Measurements from ENCODE around the gene IGSF11. TPM values are rescaled to one million over a fixed set of nuclear protein-coding genes. Genes with fewer than 3 reads are reported as not detected.

Gene IGSF11
- total and polyA plus RNA-seq, 2 donors (not counting 1 experiment from before 2014, with no cell fraction given), result not detected

DNA sequence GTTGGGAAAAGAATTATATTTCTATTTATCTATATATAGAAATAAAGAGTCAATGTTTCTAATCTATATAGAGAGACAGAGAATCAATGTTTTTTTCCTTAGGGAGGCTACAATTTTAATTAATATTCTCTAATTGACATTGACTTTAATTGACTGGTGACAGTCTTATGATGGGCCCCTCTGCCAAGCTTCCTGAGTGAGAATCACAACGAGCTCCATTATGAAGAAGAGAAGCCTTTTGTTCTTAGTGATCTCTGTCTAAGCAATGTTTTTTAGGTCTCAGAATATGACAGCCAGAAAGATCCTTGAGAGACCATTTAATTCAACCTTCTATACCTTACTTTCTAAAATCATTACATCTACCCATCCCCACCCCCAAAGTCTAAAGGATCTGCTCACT lies 70.9 kb downstream of the IGSF11 start:
- H3K9me3 ChIP-seq (ENCODE audit: control extremely low read depth in 1 of 3, control insufficient read depth in 2 of 3, insufficient read depth in 1 of 3, low read length in 2 of 3), result no peaks in the 10 kb centered on the region
- no peaks in the 10 kb centered on the region for H3K4me1 Mint-ChIP-seq
- ATAC-seq (ENCODE audit: low read depth), result no peak
- no peak overlapping the region for H3K4me3 Mint-ChIP-seq
- no peak overlapping the region for H3K4me2 ChIP-seq (replicated peaks; ENCODE audit: low read depth, low read length, poor library complexity, severe bottlenecking)
- no peak overlapping the region for H3K9ac ChIP-seq (ENCODE audit: low read length)
- no peaks in the 10 kb centered on the region for H3K9me3 Mint-ChIP-seq (ENCODE audit: insufficient read depth)
- H3K79me2 ChIP-seq (ENCODE audit: control insufficient read depth, insufficient read depth, low read length), result no peaks in the 10 kb centered on the region
- H4K20me1 ChIP-seq (ENCODE audit: control insufficient read depth, insufficient read depth, low read length, poor library complexity, severe bottlenecking), result no peaks in the 10 kb centered on the region
- H3K27me3 ChIP-seq (replicated peaks in 1 of 4; ENCODE audit: control extremely low read depth in 1 of 4, control insufficient read depth in 3 of 4, insufficient read depth in 4 of 4, low read length in 3 of 4), result no peaks in the 10 kb centered on the region
- intact Hi-C loops (cut with micrococcal nuclease), result no loop called here
- no peak overlapping the region for H3K27ac Mint-ChIP-seq
- H2AFZ ChIP-seq (ENCODE audit: insufficient read depth, low read depth, low read length, poor library complexity, severe bottlenecking), result no peak overlapping the region
- no peak for DNase-seq
- H3K36me3 ChIP-seq (replicated peaks in 1 of 2; ENCODE audit: control extremely low read depth in 1 of 2, control insufficient read depth in 1 of 2, extremely low read depth in 1 of 2, insufficient read depth in 2 of 2, low read length in 1 of 2), result no peaks in the 10 kb centered on the region
- TF ChIP-seq, protein P1, sequence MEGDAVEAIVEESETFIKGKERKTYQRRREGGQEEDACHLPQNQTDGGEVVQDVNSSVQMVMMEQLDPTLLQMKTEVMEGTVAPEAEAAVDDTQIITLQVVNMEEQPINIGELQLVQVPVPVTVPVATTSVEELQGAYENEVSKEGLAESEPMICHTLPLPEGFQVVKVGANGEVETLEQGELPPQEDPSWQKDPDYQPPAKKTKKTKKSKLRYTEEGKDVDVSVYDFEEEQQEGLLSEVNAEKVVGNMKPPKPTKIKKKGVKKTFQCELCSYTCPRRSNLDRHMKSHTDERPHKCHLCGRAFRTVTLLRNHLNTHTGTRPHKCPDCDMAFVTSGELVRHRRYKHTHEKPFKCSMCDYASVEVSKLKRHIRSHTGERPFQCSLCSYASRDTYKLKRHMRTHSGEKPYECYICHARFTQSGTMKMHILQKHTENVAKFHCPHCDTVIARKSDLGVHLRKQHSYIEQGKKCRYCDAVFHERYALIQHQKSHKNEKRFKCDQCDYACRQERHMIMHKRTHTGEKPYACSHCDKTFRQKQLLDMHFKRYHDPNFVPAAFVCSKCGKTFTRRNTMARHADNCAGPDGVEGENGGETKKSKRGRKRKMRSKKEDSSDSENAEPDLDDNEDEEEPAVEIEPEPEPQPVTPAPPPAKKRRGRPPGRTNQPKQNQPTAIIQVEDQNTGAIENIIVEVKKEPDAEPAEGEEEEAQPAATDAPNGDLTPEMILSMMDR (IDR thresholded peaks at IDR 0.05), result no peak
- H3K27ac ChIP-seq (ENCODE audit: low read length in 2 of 2), result no peak overlapping the region
- WGBS (ENCODE audit: insufficient coverage), result no CpG with 5 or more reads among the region's 1 CpG
- no peak overlapping the region for H3K4me3 ChIP-seq (ENCODE audit: control extremely low read depth in 1 of 5, extremely low read depth in 1 of 5, insufficient read depth in 1 of 5, low read depth in 2 of 5, low read length in 4 of 5)
- CTCF ChIA-PET, result no interaction called here
- H3K4me1 ChIP-seq (ENCODE audit: control insufficient read depth in 2 of 2, insufficient read depth in 2 of 2, low read length in 2 of 2), result no peaks in the 10 kb centered on the region
- H3K27me3 Mint-ChIP-seq, result peaks cover 6% of the 10 kb centered on the region
- POLR2A ChIA-PET, result no interaction called here

DNA sequence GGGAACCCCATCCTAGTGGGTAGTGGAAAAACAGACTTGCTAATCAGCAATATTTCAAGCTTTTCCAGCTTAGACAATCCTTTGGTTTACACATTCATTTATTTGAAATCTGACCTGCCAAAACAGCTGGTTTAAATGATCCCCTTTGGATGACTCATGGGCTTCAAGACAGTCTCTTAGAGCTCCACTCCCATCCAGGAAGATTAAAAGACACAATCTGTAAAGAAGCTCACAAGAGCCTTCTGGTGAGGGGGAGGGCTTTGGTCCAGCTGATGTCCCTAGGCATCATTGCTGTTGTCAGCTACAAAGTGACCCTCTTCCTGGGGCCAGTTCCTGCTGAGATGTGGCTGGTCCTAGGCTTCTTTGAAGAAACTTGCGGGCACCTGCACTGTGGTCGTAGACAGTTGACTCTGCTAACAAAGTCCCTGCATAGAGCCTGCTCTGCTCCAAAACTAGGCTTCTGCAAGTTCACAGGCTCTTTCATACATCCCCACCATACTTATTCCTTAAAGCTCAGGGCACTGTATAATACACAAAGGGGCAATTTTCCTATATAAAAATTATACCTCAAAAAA lies 73.7 kb downstream of the IGSF11 start:
- H3K27me3 Mint-ChIP-seq, result peaks cover 11% of the 10 kb centered on the region
- Histone ChIP-seq H3K79me2 (ENCODE audit: control insufficient read depth, insufficient read depth, low read length) (no peaks in the 10 kb centered on the region), H4K20me1 (ENCODE audit: control insufficient read depth, insufficient read depth, low read length, poor library complexity, severe bottlenecking) (no peaks in the 10 kb centered on the region), H3K27ac (ENCODE audit: low read length in 2 of 2) (no peak overlapping the region), H3K36me3 (replicated peaks in 1 of 2; ENCODE audit: control extremely low read depth in 1 of 2, control insufficient read depth in 1 of 2, extremely low read depth in 1 of 2, insufficient read depth in 2 of 2, low read length in 1 of 2) (no peaks in the 10 kb centered on the region), H3K4me2 (replicated peaks; ENCODE audit: low read depth, low read length, poor library complexity, severe bottlenecking) (no peak overlapping the region), H3K27me3 (replicated peaks in 1 of 4; ENCODE audit: control extremely low read depth in 1 of 4, control insufficient read depth in 3 of 4, insufficient read depth in 4 of 4, low read length in 3 of 4) (no peaks in the 10 kb centered on the region), H3K4me1 (ENCODE audit: control insufficient read depth in 2 of 2, insufficient read depth in 2 of 2, low read length in 2 of 2) (no peaks in the 10 kb centered on the region), H3K9me3 (ENCODE audit: control extremely low read depth in 1 of 3, control insufficient read depth in 2 of 3, insufficient read depth in 1 of 3, low read length in 2 of 3) (no peaks in the 10 kb centered on the region), H3K4me3 (ENCODE audit: control extremely low read depth in 1 of 5, extremely low read depth in 1 of 5, insufficient read depth in 1 of 5, low read depth in 2 of 5, low read length in 4 of 5) (no peak overlapping the region), H2AFZ (ENCODE audit: insufficient read depth, low read depth, low read length, poor library complexity, severe bottlenecking) (no peak overlapping the region), H3K9ac (ENCODE audit: low read length) (no peak overlapping the region)
- DNase-seq (no peak), ATAC-seq (ENCODE audit: low read depth) (no peak)
- no peaks in the 10 kb centered on the region for H3K9me3 Mint-ChIP-seq (ENCODE audit: insufficient read depth)
- no peak for TF ChIP-seq EZH2 (IDR thresholded peaks at IDR 0.05; ENCODE audit: borderline replicate concordance, insufficient read depth, low read depth, low read length, poor library complexity, severe bottlenecking)
- TF ChIP-seq, protein P1 (IDR thresholded peaks at IDR 0.05), result no peak
- WGBS (ENCODE audit: insufficient coverage), result 100% methylated on average over 2 of the region's 2 CpGs
- no peak overlapping the region for H3K27ac Mint-ChIP-seq
- H3K4me3 Mint-ChIP-seq, result no peak overlapping the region
- H3K4me1 Mint-ChIP-seq, result no peaks in the 10 kb centered on the region
- ChIA-PET POLR2A (no interaction called here), CTCF (no interaction called here)
- intact Hi-C loops (cut with micrococcal nuclease), result no loop called here
